Epithelial cell of esophagus (primary cell): ENCODE measurements around the gene TOX2.

Experiments used
- DNase-seq: peaks from one replicate; pipeline ENCODE4 v3.0.0; 2010; ENCODE audit warnings: low read depth
- H3K4me3 ChIP-seq: 2 replicates; pipeline ENCODE4 v1.5.1; 2011; ENCODE audit warnings: mild to moderate bottlenecking, low read length, control low read depth
- TF ChIP-seq, protein P1 (sequence below): IDR thresholded peaks from 2 replicates; pipeline ENCODE4 v1.5.1; 2011; ENCODE audit warnings: low read depth, mild to moderate bottlenecking, low read length, control low read depth, inconsistent platforms; ENCODE audit not compliant: insufficient read depth; ENCODE audit errors: missing control alignments

The TOX2 gene

DNA sequence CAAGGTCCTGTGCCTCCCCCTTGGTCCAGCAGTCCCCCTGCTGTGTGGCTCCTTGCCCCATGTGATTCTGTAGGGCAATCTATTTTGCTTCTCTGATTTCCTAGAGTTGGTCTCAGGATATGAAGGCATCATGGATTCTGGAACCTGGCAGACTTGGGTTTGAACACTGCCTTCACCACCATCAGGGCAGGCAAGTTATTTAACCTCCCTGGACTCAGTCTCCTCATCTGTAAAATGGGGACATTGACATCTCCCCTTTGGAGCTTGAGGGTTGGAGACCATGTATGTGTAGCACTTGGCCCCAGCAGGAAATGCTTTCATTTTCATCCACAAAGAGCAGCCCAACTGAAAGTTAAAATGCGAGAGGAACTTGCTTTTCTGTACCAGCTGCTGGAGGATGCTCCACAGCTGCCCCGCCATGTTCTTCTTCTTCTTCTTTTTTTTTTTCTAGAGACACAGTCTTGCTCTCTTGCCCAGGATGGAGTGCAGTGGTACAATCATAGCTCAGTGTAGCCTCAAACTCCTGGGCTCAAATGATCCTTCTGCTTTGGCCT is 6.7 kb downstream of the TOX2 start:
- TF ChIP-seq, protein P1, sequence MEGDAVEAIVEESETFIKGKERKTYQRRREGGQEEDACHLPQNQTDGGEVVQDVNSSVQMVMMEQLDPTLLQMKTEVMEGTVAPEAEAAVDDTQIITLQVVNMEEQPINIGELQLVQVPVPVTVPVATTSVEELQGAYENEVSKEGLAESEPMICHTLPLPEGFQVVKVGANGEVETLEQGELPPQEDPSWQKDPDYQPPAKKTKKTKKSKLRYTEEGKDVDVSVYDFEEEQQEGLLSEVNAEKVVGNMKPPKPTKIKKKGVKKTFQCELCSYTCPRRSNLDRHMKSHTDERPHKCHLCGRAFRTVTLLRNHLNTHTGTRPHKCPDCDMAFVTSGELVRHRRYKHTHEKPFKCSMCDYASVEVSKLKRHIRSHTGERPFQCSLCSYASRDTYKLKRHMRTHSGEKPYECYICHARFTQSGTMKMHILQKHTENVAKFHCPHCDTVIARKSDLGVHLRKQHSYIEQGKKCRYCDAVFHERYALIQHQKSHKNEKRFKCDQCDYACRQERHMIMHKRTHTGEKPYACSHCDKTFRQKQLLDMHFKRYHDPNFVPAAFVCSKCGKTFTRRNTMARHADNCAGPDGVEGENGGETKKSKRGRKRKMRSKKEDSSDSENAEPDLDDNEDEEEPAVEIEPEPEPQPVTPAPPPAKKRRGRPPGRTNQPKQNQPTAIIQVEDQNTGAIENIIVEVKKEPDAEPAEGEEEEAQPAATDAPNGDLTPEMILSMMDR = no peak
- DNase-seq = no peak
- H3K4me3 ChIP-seq = no peak overlapping the region

DNA sequence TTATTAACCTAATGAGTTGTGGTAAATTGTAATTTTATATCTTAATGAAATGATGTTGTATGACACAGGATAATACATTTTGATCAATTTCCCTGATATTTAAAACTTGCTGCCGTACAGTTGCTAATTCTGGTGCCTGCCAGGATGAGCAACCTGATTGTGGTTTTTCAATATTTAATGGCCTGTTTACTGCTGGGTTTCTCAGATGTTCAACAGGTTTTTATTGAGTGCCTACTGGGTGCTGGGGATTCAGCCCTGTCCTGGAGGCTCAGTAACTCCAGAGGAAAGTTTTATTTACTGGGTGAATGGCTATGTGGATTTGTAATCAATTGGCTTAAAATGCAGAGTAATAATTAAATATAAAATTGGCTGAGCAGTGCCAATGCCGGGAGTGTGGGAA is 8.0 kb downstream of the TOX2 start:
- TF ChIP-seq, protein P1 = no peak
- no peak for DNase-seq
- H3K4me3 ChIP-seq = no peak overlapping the region

DNA sequence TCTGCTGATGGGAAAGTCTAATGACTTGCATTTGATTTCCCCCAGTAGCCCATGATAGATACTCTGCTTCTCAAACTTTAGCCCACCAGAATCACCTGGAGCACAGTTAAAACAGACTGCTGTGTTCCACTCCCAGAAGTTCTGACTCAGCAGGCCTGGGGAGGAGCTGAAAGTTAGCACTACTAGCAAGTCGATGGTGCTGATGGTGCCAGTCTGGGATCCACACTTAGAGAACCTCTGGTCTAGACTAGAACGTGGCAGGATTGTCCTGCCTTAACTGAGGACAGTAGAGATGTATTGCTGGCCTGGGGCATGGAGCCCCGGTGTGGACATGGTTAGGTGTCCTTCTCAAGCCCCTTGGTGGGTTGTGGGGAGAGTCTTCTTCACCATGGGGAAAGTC is 8.7 kb downstream of the TOX2 start:
- no peak for DNase-seq
- TF ChIP-seq, protein P1 = no peak
- no peak overlapping the region for H3K4me3 ChIP-seq

- no peak for DNase-seq
- no peak overlapping the region for H3K4me3 ChIP-seq
- TF ChIP-seq, protein P1 = no peak
Measured at GRCh38 chr20:43923917-43924316, 9.3 kb downstream of the TOX2 start.

DNA sequence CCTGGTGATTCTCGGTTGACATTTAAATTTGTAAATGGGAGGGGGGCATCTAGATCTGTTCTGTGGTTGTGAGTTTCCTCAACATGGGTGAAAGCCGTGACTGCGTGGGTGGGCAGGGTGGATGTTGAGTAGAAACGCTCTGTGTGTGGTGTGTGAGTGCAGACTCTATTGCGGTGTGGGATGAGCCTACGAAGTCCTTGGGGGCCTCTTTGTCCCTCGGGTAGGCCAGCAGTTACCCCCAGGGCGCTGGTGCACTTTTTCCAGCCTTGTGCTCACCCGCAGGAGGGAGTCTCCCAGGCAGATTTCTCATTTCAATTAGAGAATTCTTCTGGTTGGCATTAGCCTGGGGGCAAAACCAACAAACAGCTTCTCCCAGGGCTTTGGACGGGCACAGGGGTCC is 10.6 kb downstream of the TOX2 start:
- TF ChIP-seq, protein P1 = no peak
- H3K4me3 ChIP-seq = no peak overlapping the region
- no peak for DNase-seq

DNA sequence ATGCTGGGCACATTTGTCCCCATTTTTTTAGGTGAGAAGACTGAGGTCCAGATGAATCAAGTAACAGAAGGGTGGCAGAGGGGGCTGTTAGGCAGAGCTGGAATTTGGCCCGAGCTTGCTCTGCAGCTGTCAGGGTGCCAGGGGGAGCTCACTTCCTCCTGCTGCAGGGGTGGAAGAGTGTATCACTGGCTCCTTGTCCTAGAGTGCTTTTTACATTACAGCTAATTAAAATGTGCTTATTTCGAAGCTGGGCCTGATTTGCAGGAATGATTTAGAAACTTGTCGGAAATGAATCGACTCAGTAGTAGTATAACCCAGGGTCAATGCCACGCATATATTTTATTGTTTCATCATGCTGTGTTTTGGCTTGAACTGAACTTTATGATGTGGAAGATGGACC is 11.1 kb downstream of the TOX2 start:
- TF ChIP-seq, protein P1 = no peak
- H3K4me3 ChIP-seq = no peak overlapping the region
- peak; percentile 34 for DNase-seq

DNA sequence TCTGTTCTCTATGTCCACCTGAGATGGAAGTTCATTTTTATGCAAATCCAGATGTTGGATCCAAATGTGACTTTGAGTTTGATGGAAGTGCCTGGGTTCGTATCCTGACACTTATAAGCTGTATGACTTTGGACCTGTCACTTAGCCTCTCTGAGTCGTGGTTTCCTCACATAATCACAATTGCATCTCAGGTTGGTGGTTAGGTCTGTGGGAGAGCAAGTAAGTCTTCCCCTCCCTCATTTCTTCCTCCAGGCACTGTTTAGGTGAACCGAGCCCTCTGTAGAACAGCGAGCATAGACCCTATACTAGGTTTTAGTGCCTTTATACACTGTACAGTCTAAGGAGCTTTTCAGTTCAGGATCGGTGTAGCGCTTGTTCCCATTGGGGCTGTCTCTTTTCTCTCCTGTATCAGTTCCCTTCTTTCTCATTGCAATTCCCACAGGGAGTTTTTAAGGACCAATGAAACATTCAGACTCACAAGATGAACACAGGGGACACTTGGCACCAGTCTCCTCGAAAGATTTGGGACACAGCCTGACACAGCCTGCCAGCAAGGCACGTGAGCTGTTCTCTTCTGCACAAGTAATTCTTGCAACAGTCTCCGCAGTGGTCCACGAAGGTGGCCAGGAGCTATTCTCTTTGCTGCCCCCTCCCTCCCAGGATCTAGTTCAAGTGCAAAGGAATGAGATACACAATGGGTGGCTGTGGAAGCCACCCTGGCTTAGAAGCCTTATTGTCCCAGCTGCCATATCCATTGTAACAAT is 11.8 kb downstream of the TOX2 start:
- no peak for DNase-seq
- H3K4me3 ChIP-seq = no peak overlapping the region
- TF ChIP-seq, protein P1 = no peak
